Gastrocnemius medialis (tissue), 4 donors: ENCODE results near the gene FGF1.
"Not testable (repeated sequence)": the region's sequence is repeated elsewhere in the genome, so short reads cannot be mapped to it uniquely, and the experiment has no call there.

Source experiments
- CTCF ChIP-seq, 5 experiments: fragments of 450-650 bp in 3 of 5; fragments of 200-600 bp in 2 of 5; sonication (generic) in 2 of 5; IDR thresholded peaks in 4 of 5; conservative IDR thresholded peaks in 1 of 5; 1 replicate in 4 of 5; 2 replicates in 1 of 5; pipeline ENCODE4 v1.5.1; 2016 to 2019; ENCODE audit warnings: antibody characterized with exemption in 5 of 5, mild to moderate bottlenecking in 3 of 5, moderate library complexity in 3 of 5
- POLR2A ChIP-seq, 2 donors: fragments of 450-650 bp; IDR thresholded peaks; one replicate each; pipeline ENCODE4 v1.6.1; 2017; ENCODE audit warnings: antibody characterized with exemption in 2 of 2, mild to moderate bottlenecking in 2 of 2, moderate library complexity in 2 of 2

GRCh38 chr5:142648108-142648507 is 37.8 kb downstream of the FGF1 start:
- TF ChIP-seq CTCF (IDR thresholded peaks at IDR 0.05 in 4 of 5, conservative IDR thresholded peaks at IDR 0.05 in 1 of 5); POLR2A (IDR thresholded peaks at IDR 0.05): not testable (repeated sequence)
